OCI-LY7 (cell line): ENCODE data around the gene EPHB1.

Experiments
- CTCF ChIP-seq: fragments of 200-600 bp; sonication (generic); conservative IDR thresholded peaks from 2 replicates; pipeline ENCODE4 v1.5.1; 2014; ENCODE audit warnings: mild to moderate bottlenecking, antibody characterized with exemption, low read length, moderate library complexity, mixed read lengths
- EZH2phosphoT487 ChIP-seq: fragments of 200-600 bp; sonication (generic); IDR thresholded peaks from 2 replicates; pipeline ENCODE4 v1.6.1; 2018; ENCODE audit warnings: low read depth, borderline replicate concordance, mild to moderate bottlenecking, mixed run types, antibody characterized with exemption, low read length, moderate library complexity, mixed read lengths

- no peak for TF ChIP-seq CTCF
- no peak for TF ChIP-seq EZH2phosphoT487
Measured at GRCh38 chr3:135263331-135263730, 468.3 kb downstream of the EPHB1 start.
